K562 (cell line): Measurements from ENCODE around the gene SLC25A51. TPM values are rescaled to one million over a fixed set of nuclear protein-coding genes. Genes with fewer than 3 reads are reported as not detected.

Experiments
- ATF1 ChIP-seq, 2 experiments: fragments of 450-650 bp in 1 of 2; IDR thresholded peaks; 2 replicates each; pipeline ENCODE4 v1.6.1; 2016; ENCODE audit warnings: missing compliant biosample characterization in 1 of 2, missing genetic modification characterization in 1 of 2
- ATF6 ChIP-seq: sonication (generic); formaldehyde crosslinking; IDR thresholded peaks from 2 replicates; pipeline ENCODE4 v1.4.0; 2020; ENCODE audit warnings: mild to moderate bottlenecking, missing genetic modification reagents
- CSDE1 ChIP-seq, 2 experiments: fragments of 450-650 bp; IDR thresholded peaks; 2 replicates each; pipeline ENCODE4 v1.6.1; 2016; ENCODE audit warnings: mild to moderate bottlenecking in 1 of 2
- FUS ChIP-seq: fragments of 200-400 bp; formaldehyde crosslinking; optimal IDR thresholded peaks from 2 replicates; pipeline ENCODE3; 2017; ENCODE audit warnings: low read depth, low read length
- GTF2A2 ChIP-seq: IDR thresholded peaks from 2 replicates; pipeline ENCODE4 v1.6.1; 2016; ENCODE audit warnings: mild to moderate bottlenecking, missing genetic modification characterization, missing compliant biosample characterization
- NFATC3 ChIP-seq: fragments of 450-650 bp; IDR thresholded peaks from 2 replicates; pipeline ENCODE4 v1.6.1; 2017; ENCODE audit warnings: mild to moderate bottlenecking
- NR2C2 ChIP-seq, 2 experiments: fragments of 200-800 bp in 1 of 2; sonication (Bioruptor generic) in 1 of 2; sonication (generic) in 1 of 2; formaldehyde crosslinking in 1 of 2; IDR thresholded peaks; 2 replicates each; pipeline versions ENCODE4 v1.6.1 to v1.8.0; 2016 to 2022; ENCODE audit warnings: mild to moderate bottlenecking in 1 of 2, missing compliant biosample characterization in 1 of 2, missing genetic modification characterization in 1 of 2, missing genetic modification reagents in 1 of 2
- PCBP2 ChIP-seq: fragments of 200-400 bp; formaldehyde crosslinking; IDR thresholded peaks from 2 replicates; pipeline ENCODE4 v1.6.1; 2018; ENCODE audit warnings: low read length, low read depth, mild to moderate bottlenecking, moderate library complexity; ENCODE audit not compliant: poor library complexity, severe bottlenecking
- PTBP1 ChIP-seq: fragments of 200-400 bp; formaldehyde crosslinking; IDR thresholded peaks from 2 replicates; pipeline ENCODE4 v1.6.1; 2017; ENCODE audit warnings: low read depth, low read length
- RNF2 ChIP-seq: sonication (generic); IDR thresholded peaks from 2 replicates; pipeline ENCODE4 v1.6.1; 2016
- SRSF9 ChIP-seq: fragments of 200-400 bp; formaldehyde crosslinking; IDR thresholded peaks from 2 replicates; pipeline ENCODE4 v1.6.1; 2017; ENCODE audit warnings: low read depth, low read length, borderline replicate concordance
- TCF7L2 ChIP-seq: fragments of 150-350 bp; IDR thresholded peaks from 2 replicates; pipeline ENCODE4 v1.6.1; 2016; ENCODE audit warnings: low read depth, mild to moderate bottlenecking, low read length, moderate library complexity
- THRB ChIP-seq: fragments of 450-650 bp; formaldehyde crosslinking; conservative IDR thresholded peaks from 2 replicates; pipeline ENCODE4 v1.4.0; 2022; ENCODE audit warnings: mild to moderate bottlenecking, missing genetic modification characterization
- ZC3H11A ChIP-seq: IDR thresholded peaks from 2 replicates; pipeline ENCODE4 v1.6.1; 2012; ENCODE audit warnings: low read depth, low read length, improper control_type of control experiment
- ZFP30 ChIP-seq: fragments of 250-450 bp; sonication (Bioruptor Pico); IDR thresholded peaks from 2 replicates; pipeline ENCODE4 v1.8.0; 2022; ENCODE audit warnings: moderate library complexity, mild to moderate bottlenecking, inconsistent platforms, borderline replicate concordance
- ZNF592 ChIP-seq: fragments of 450-650 bp; IDR thresholded peaks from 2 replicates; pipeline ENCODE4 v1.6.1; 2017; ENCODE audit warnings: antibody characterized with exemption, mild to moderate bottlenecking
- polyA plus RNA-seq, 8 experiments: library from polyadenylated mRNA; depleted of rRNA in 4 of 8; stranded (reverse) in 5 of 8; unstranded in 3 of 8; fragments of >200 nt; fragmentation: Nextera tagmentation in 2 of 8; fragmentation: Illumina TruSeq in 1 of 8; extraction: Ambion mirVana in 2 of 8; extraction: Trizol in 1 of 8; gene quantifications; 2 replicates each; pipeline versions ENCODE4 v1.2.1 to v1.2.3, GENCODE V29; 2011 to 2014; ENCODE audit warnings: inconsistent platforms in 1 of 8, missing spikeins in 1 of 8
- total RNA-seq, 7 experiments: library from RNA; depleted of rRNA in 6 of 7; stranded (reverse); fragments of >200 nt in 6 of 7; fragmentation: Illumina TruSeq in 2 of 7; extraction: Trizol in 2 of 7; gene quantifications; 2 replicates each; pipeline versions ENCODE4 v1.2.1 to v1.2.3, GENCODE V29; 2011 to 2021; ENCODE audit warnings: low replicate concordance in 1 of 7
- TF ChIP-seq, protein P1 (sequence below): fragments of 250-450 bp; sonication (Bioruptor Pico); IDR thresholded peaks from 2 replicates; pipeline ENCODE4 v1.4.0; 2020; ENCODE audit warnings: borderline replicate concordance
- TF ChIP-seq, protein P2 (sequence below): fragments of 200-800 bp; sonication (Bioruptor generic); IDR thresholded peaks from 2 replicates; pipeline ENCODE4 v1.6.1; 2017; ENCODE audit warnings: missing genetic modification characterization, missing compliant biosample characterization

Gene SLC25A51
- total and polyA plus RNA-seq, 9 of the 15 experiments (the other 6 are each of a cell fraction or from before 2014, with no cell fraction given): 9.1 to 40.7 (median 24.5) TPM

DNA sequence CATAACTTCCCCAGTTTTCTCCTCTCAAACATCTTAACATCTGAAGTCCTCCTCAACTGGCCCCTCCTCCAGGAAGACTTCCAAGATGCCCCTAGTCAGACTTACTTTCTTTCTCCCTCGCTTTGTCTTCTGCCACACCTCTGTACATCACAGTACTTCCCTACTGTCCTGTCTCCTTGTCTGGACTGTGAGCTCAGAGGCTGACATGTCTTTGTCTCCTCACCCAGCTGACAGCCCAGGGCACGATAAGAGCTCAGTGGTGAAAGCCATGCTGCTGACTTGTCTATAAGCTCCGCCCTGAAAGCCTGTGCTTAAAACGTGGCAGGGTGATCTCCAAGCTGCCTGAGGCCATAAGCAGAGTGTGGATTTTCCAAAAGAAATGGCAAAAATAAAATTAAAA, 33.0 kb upstream of the SLC25A51 start (continued):
- TF ChIP-seq GTF2A2 (tag) (no peak), ATF6 (no peak), ZNF592 (0 out of 2 replicates have a peak, but pooled peaks have one; percentile 19), RNF2 (no peak), TCF7L2 (no peak), NR2C2 (CRISPR knock-in tag; IDR thresholded peaks at IDR 0.05) (no peak), NR2C2 (tag; IDR thresholded peaks at IDR 0.05) (no peak), PCBP2 (no peak), ATF1 (CRISPR knock-in tag; IDR thresholded peaks at IDR 0.05) (no peak), ATF1 (tag; IDR thresholded peaks at IDR 0.05) (peak; percentile 63), CSDE1 (IDR thresholded peaks at IDR 0.05) (no peak), FUS (no peak), PTBP1 (no peak), THRB (CRISPR knock-in tag) (no peak; the same call in 1 of the 2 replicates), ZFP30 (CRISPR knock-in tag) (no peak), NFATC3 (no peak), SRSF9 (no peak), ZC3H11A (no peak)
- TF ChIP-seq, protein P1, sequence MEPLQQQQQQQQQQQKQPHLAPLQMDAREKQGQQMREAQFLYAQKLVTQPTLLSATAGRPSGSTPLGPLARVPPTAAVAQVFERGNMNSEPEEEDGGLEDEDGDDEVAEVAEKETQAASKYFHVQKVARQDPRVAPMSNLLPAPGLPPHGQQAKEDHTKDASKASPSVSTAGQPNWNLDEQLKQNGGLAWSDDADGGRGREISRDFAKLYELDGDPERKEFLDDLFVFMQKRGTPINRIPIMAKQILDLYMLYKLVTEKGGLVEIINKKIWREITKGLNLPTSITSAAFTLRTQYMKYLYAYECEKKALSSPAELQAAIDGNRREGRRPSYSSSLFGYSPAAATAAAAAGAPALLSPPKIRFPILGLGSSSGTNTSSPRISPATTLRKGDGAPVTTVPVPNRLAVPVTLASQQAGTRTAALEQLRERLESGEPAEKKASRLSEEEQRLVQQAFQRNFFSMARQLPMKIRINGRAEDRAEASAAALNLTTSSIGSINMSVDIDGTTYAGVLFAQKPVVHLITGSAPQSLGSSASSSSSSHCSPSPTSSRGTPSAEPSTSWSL (CRISPR knock-in tag): no peak
- TF ChIP-seq, protein P2, sequence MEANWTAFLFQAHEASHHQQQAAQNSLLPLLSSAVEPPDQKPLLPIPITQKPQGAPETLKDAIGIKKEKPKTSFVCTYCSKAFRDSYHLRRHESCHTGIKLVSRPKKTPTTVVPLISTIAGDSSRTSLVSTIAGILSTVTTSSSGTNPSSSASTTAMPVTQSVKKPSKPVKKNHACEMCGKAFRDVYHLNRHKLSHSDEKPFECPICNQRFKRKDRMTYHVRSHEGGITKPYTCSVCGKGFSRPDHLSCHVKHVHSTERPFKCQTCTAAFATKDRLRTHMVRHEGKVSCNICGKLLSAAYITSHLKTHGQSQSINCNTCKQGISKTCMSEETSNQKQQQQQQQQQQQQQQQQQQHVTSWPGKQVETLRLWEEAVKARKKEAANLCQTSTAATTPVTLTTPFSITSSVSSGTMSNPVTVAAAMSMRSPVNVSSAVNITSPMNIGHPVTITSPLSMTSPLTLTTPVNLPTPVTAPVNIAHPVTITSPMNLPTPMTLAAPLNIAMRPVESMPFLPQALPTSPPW: no peak
